GM19463 (cell line): ENCODE data around the gene ARFGAP3.

ENCODE experiments used
- ATAC-seq: cut with Tn5 transposase; IDR thresholded peaks from one replicate; pipeline ENCODE4 v1.9.1; 2021; ENCODE audit warnings: mild to moderate bottlenecking, moderate library complexity; ENCODE audit not compliant: unreplicated experiment

ARFGAP3 gene

GRCh38 chr22:42865536-42865935 lies 8.5 kb upstream of the ARFGAP3 start:
- no peak for ATAC-seq

- no peak for ATAC-seq
These were observed 6.4 kb upstream of the ARFGAP3 start for GRCh38 chr22:42863349-42863961.

- ATAC-seq = no peak
These were observed 5.1 kb upstream of the ARFGAP3 start for GRCh38 chr22:42862045-42862734.

GRCh38 chr22:42860968-42861367 lies 3.9 kb upstream of the ARFGAP3 start:
- no peak for ATAC-seq

GRCh38 chr22:42857845-42858481 lies 890 bp upstream of the ARFGAP3 start:
- ATAC-seq = no peak

- peak; percentile 21 for ATAC-seq
These were observed 751 bp downstream of the ARFGAP3 start for GRCh38 chr22:42856179-42856864.

- ATAC-seq = no peak
These were observed 1.4 kb downstream of the ARFGAP3 start for GRCh38 chr22:42855721-42856120.

- no peak for ATAC-seq
These were observed 1.9 kb downstream of the ARFGAP3 start for GRCh38 chr22:42855211-42855610.

GRCh38 chr22:42848941-42849550 lies 8.0 kb downstream of the ARFGAP3 start:
- no peak for ATAC-seq

- ATAC-seq = no peak
These were observed 10.0 kb downstream of the ARFGAP3 start for GRCh38 chr22:42847110-42847509.

GRCh38 chr22:42844756-42845155 lies 12.3 kb downstream of the ARFGAP3 start:
- ATAC-seq = no peak

GRCh38 chr22:42842658-42843370 lies 14.3 kb downstream of the ARFGAP3 start:
- no peak for ATAC-seq

GRCh38 chr22:42841444-42841843 lies 15.6 kb downstream of the ARFGAP3 start:
- ATAC-seq = no peak

- ATAC-seq = no peak
These were observed 19.5 kb downstream of the ARFGAP3 start for GRCh38 chr22:42837556-42837955.

- ATAC-seq = no peak
These were observed 21.0 kb downstream of the ARFGAP3 start for GRCh38 chr22:42836026-42836425.

GRCh38 chr22:42834177-42834949 lies 22.7 kb downstream of the ARFGAP3 start:
- no peak for ATAC-seq

- ATAC-seq = no peak
These were observed 24.0 kb downstream of the ARFGAP3 start for GRCh38 chr22:42833104-42833503.

GRCh38 chr22:42831712-42832111 lies 25.4 kb downstream of the ARFGAP3 start:
- ATAC-seq = no peak

- ATAC-seq = no peak
These were observed 26.9 kb downstream of the ARFGAP3 start for GRCh38 chr22:42830161-42830560.

GRCh38 chr22:42829302-42829701 lies 27.8 kb downstream of the ARFGAP3 start:
- ATAC-seq = no peak
